GM12801 (cell line): ENCODE data around the gene TMEM179.

Experiments used
- CTCF ChIP-seq: IDR thresholded peaks from one replicate; pipeline ENCODE4 v1.5.1; 2011; ENCODE audit warnings: control low read depth; ENCODE audit not compliant: insufficient read length; ENCODE audit errors: extremely low read depth

Gene TMEM179

GRCh38 chr14:104586832-104587620 lies 17.5 kb downstream of the TMEM179 start:
- TF ChIP-seq CTCF = no peak

GRCh38 chr14:104585966-104586697 lies 18.4 kb downstream of the TMEM179 start:
- no peak for TF ChIP-seq CTCF

GRCh38 chr14:104584557-104584956 lies 20.0 kb downstream of the TMEM179 start:
- TF ChIP-seq CTCF = no peak

GRCh38 chr14:104583424-104584306 lies 20.9 kb downstream of the TMEM179 start:
- no peak for TF ChIP-seq CTCF

- no peak for TF ChIP-seq CTCF
These were observed 21.9 kb downstream of the TMEM179 start for GRCh38 chr14:104582662-104583061.

GRCh38 chr14:104582005-104582404 lies 22.6 kb downstream of the TMEM179 start:
- no peak for TF ChIP-seq CTCF

- no peak for TF ChIP-seq CTCF
These were observed 23.1 kb downstream of the TMEM179 start for GRCh38 chr14:104581521-104581920.
